HPDE6-E6E7 (cell line): Measurements from ENCODE around the gene METTL17.
A peak's percentile ranks its signal among the peaks of the same experiment; 100 is the strongest.
"Not testable (repeated sequence)": the region's sequence is repeated elsewhere in the genome, so short reads cannot be mapped to it uniquely, and the experiment has no call there.

ENCODE experiments used
- DNase-seq: peaks from one replicate; pipeline ENCODE4 v3.0.0; 2011; ENCODE audit warnings: missing footprints; ENCODE audit errors: extremely low spot score

METTL17 gene

DNA sequence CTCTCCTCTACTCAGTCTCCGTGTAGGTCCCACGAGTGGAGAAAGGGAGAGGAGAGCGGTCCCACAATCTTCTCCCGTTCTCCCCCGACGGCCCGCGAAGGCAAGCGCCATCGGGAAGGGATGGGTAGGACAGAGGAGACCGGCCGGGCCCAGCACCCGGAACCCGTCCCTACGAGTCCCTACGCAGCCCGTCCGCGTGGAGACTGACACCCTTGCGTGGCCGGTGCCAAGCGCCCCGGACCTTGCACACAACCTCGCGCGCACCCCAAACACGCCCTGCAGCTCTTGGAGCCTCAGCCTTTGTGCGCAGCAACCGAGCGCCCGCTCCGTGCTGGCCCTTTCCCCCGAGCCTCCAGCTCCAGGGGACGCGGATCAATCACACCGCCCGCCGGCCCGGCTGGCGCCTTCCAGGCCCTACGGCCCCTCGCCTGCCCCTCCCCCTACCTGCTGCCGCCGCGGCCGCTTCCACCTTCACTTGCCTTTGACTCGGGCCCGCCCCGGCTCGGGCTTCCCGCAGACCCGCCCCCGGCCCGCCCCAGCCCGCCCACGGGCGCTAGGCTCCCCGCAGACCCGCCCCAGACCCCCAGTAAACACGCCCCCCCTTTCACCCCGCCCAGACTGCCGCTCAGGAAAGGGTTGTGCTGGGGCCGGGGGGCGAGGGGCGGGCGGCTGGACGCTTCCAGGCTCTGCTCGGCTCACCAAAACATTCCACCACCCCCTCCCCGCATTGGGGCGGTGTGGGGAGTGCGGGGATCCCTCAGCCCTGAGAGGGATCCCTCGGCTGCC is 35.0 kb downstream of the METTL17 start, which contains the start of gene NDRG2:
NDRG2 (minus strand) TSS at position 477 of the 786 bp plus-strand sequence. CDS start 1,746 bp downstream, outside the sequence.
- peak; percentile 49 for DNase-seq

- DNase-seq = no peak
Measured at GRCh38 chr14:21025371-21026273, 35.8 kb downstream of the METTL17 start.

GRCh38 chr14:21026274-21026987 is 36.7 kb downstream of the METTL17 start:
- no peak for DNase-seq

DNA sequence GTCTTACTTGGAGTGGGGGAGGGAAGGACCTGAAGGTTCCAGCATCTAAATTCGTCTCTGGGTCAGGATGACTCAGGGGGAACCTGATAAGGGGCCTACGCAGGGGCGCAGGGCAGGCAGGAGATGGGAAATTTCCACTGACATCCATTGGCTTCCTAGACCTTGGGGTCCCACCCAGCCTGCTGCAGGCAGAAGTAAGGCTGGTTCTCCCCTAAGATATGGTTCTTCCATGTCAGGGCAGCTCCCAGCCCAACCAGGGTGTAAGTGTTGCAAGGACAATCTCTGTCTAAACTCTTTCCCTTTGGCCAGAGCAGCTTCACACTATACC is 37.2 kb downstream of the METTL17 start:
- DNase-seq = no peak

GRCh38 chr14:21029917-21030316 is 40.1 kb downstream of the METTL17 start, which contains the start of gene TPPP2:
Gene TPPP2, plus strand, starts transcription at chr14:21030217. Its CDS starts 365 bp downstream, at chr14:21030582.
- DNase-seq = no peak

DNA sequence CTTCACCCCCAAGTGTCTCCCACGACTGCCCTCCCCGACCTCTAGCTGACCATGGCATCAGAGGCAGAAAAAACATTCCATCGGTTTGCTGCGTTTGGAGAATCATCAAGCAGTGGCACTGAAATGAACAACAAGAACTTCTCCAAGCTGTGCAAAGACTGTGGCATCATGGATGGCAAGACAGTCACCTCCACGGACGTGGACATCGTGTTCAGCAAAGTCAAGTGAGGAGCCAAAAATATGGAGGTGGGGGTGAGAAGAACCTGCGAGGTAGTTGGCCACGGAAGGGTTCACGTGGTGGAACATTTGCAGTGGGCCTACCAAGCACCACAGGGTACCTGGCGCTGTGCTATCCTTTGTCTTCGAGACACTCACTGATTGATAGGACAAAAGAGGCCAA is 40.8 kb downstream of the METTL17 start:
- DNase-seq = no peak

DNA sequence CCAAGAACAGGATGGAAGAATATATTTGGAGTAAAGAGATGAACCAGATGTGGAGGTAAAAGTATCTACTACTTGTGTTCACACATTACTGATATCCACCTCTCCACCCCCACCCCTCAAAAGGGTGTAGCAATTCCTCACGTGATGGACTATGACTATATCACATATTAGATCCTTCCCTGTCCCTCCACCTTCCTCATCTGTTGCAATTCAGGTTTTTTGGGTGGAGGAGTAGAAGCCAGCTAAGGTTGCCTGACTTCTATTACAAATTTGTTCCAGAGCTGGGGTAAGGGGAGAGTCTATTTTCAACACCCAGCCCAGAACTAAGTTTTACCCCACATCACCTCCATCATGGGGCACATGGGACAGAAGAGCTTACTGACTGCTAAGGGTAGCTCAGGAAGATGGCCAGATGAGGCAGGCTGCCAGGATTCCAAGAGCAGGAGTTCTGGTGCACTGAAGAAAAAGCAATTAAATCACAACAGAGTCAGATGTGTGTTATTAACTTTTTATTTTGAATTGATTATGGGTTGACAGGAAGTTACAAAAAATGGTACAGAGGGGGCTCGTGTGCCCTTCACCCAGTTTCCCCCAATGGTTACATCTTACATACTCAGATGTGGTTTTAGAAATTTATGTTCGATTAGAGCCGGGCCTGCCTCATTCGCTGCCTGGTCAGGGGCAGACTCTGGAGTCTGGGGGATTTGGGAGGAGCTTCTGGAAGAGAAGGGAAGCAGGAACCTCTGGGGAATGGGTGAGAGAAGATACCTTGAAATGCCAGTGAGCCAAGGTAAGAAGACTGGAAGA is 42.7 kb downstream of the METTL17 start:
- DNase-seq = no peak

DNA sequence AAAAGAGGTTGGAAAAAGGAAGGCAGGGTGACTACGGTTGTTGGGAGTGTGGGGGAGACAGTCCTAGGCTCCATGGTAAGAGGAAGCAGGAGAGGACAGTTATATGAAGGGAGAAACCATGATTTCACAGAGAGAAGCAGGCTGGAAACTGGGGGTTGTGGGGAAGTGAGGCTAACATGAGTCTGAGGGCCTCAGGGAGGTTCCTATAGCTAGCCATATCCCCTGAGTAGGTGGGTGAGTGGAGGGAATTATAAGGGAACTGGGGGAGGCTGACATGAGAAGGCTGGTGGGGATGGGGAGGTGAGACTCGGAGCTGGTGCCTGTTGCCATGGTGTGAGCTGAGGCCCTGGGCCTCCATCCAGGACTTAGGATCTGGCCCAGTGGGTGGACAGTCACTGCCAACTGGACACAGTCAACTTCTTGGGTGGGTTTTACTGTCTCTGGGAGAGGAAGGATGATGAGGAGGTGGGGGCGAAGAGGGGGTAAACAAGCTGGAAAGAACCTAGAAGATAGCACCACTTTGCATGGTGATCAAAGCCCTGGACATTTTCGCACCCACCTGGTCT is 43.4 kb downstream of the METTL17 start:
- DNase-seq = no peak

DNA sequence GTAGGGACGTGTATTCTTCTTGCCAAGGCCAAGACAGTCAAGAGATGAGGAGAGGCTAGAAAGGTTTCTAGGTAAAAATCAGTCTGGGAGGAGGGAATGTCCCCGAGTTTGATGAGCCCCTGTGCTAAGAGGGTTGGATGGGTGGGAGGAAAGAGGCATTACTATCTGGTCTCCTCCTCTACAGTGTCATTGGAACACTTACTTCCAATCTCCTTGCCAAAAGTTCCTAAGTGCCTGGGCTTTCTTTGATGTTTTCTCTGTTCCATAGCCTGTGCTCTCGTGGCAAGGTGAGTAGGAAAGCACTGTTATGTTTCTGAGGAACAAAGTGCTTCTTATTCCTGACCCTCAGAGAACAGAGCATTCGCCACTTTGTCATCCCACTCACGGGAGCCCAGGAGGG is 44.9 kb downstream of the METTL17 start, which contains the start of gene RNASE13:
RNASE13 (minus strand) TSS at position 101 of the 400 bp plus-strand sequence. CDS start 519 bp downstream, outside the sequence.
- no peak for DNase-seq

- DNase-seq = no peak
Measured at GRCh38 chr14:21036751-21037150, 47.0 kb downstream of the METTL17 start.

- no peak for DNase-seq
Measured at GRCh38 chr14:21037156-21037555, 47.4 kb downstream of the METTL17 start.

- DNase-seq = no peak
Measured at GRCh38 chr14:21038441-21039422, 49.0 kb downstream of the METTL17 start.

DNA sequence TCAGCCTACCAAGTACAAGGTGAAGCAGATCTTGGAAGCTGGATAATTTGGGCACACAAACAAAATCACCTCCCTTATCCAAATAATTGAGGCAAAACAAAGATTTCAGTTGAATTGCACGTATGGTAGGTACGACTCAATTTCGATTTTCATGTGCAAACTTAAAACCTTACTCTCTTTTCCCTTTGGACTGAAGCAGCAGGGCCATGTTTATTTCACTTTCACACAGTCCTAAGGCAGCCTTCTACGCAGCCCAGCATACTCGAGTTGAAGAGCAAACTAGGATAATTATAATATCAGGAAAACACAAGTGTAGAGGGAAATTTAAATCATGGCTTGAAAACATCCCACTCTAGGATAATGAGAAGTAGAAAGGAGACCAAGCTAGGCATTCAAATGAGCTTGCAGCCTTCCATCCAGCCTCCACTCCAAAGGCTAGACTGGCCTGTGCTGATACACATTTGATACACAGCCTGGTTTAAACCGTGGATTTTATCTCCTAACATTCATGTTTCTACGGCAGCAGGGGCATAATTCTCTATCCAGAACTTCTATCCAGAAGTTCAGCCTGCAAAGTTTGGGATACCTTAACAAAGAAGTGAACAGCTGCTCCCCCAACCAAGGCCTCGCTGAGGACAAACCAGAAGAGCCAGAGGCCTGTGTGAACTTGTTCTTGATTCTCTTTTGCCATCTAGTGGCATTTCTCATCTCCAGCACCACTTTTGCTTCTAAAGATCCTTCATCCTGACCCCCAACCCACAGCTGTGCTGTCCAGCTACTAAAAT is 50.0 kb downstream of the METTL17 start:
- DNase-seq = peak; percentile 74

- no peak for DNase-seq
Measured at GRCh38 chr14:21040370-21040925, 50.7 kb downstream of the METTL17 start.

GRCh38 chr14:21040941-21041340 is 51.2 kb downstream of the METTL17 start:
- not testable (repeated sequence) for DNase-seq

GRCh38 chr14:21041676-21042433 is 52.1 kb downstream of the METTL17 start, which contains the start of gene RNASE7:
Gene RNASE7, plus strand, starts transcription at chr14:21042362. Its CDS starts 631 bp downstream, at chr14:21042993.
- DNase-seq = peak; percentile 89

- DNase-seq = no peak
Measured at GRCh38 chr14:21042918-21043317, 53.1 kb downstream of the METTL17 start.
